Testis (tissue), 3 donors: Measurements from ENCODE around the gene APOLD1. TPM values are rescaled to one million over a fixed set of nuclear protein-coding genes. Genes with fewer than 3 reads are reported as not detected.

Experiments
- DNase-seq: peaks from one replicate; pipeline ENCODE4 v3.0.0-alpha.2; 2019
- H3K27ac ChIP-seq, 2 donors: fragments of 200-600 bp; sonication (generic); one replicate each; pipeline ENCODE4 v1.5.1; 2019
- H3K27me3 ChIP-seq: fragments of 200-600 bp; sonication (generic); one replicate; pipeline ENCODE4 v1.5.1; 2019
- H3K36me3 ChIP-seq: fragments of 200-600 bp; sonication (generic); one replicate; pipeline ENCODE4 v1.5.1; 2017; ENCODE audit warnings: low read depth; ENCODE audit errors: missing control alignments
- H3K4me1 ChIP-seq: fragments of 200-600 bp; sonication (generic); one replicate; pipeline ENCODE4 v1.5.1; 2019
- H3K4me3 ChIP-seq, 2 donors: fragments of 200-600 bp; sonication (generic); one replicate each; pipeline ENCODE4 v1.5.1; 2017 to 2019
- H3K9me3 ChIP-seq: fragments of 200-600 bp; sonication (generic); one replicate; pipeline ENCODE4 v1.5.1; 2017
- CTCF ChIP-seq, 3 experiments: fragments of 450-650 bp in 2 of 3; fragments of 200-600 bp in 1 of 3; sonication (generic) in 1 of 3; IDR thresholded peaks; one replicate each; pipeline ENCODE4 v1.5.1; 2016 to 2019; ENCODE audit warnings: antibody characterized with exemption in 3 of 3, mild to moderate bottlenecking in 2 of 3, moderate library complexity in 1 of 3
- POLR2A ChIP-seq: fragments of 450-650 bp; IDR thresholded peaks from one replicate; pipeline ENCODE4 v1.6.1; 2017; ENCODE audit warnings: antibody characterized with exemption, mild to moderate bottlenecking, moderate library complexity
- WGBS, 2 donors: methylation state at CpG; one replicate each; pipeline ENCODE4 v1.1.5; 2018; 5-methylcytosine and 5-hydroxymethylcytosine counted together
- intact Hi-C: fragments of 100-400 bp; cut with DNase I; formaldehyde crosslinking; loops from one replicate; pipeline ENCODE4 v1.15.1; 2023; ENCODE audit warnings: low total_unique reads
- polyA plus RNA-seq: library from polyadenylated mRNA; stranded (reverse); fragments of 350-450 nt; fragmentation: Illumina TruSeq; extraction: RNeasy Lipid Tissue Mini Kit (QIAGEN cat#74804); gene quantifications from one replicate; pipeline ENCODE4 v1.2.3, GENCODE V29; 2014; ENCODE audit warnings: low read depth, low replicate concordance; ENCODE audit not compliant: insufficient read depth
- total RNA-seq, 2 donors: library from RNA; depleted of rRNA; stranded (reverse); fragments of >200 nt; gene quantifications; one replicate each; pipeline ENCODE4 v1.2.3, GENCODE V29; 2016

APOLD1 gene
- total and polyA plus RNA-seq, 3 donors from 2014 or later = 8.2 to 9.7 (median 9.2) TPM

DNA sequence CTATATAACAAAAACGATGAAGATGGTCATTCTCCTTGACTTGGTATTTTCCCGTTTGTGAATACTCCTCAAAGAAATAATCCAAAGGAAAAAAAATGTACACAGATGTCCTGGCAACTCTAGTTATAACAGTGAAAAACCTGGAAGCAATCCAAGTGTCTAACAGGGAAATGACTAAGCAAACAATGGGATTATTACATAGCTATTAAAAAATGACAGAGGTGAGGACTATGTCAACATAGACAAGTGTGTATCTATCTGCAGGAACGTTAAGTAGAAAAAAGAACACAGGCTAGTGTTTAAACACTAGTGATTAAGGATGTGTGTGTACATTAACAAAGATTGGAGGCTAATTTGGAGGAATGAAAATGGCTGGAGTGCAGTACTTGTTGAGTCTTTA lies 5.9 kb upstream of the APOLD1 start:
- Histone ChIP-seq H3K27me3 (no peaks in the 10 kb centered on the region), H3K27ac (no peak overlapping the region), H3K4me1 (no peaks in the 10 kb centered on the region), H3K36me3 (no peaks in the 10 kb centered on the region), H3K4me3 (no peak overlapping the region), H3K9me3 (no peaks in the 10 kb centered on the region)
- WGBS, 2 donors = 31 to 33% methylated on average over 3 of the region's 3 CpGs
- TF ChIP-seq POLR2A (no peak), CTCF (IDR thresholded peaks at IDR 0.05) (no peak)
- intact Hi-C loops = no loop called here
- DNase-seq = no peak

GRCh38 chr12:12784116-12784515 lies 1.3 kb upstream of the APOLD1 start:
- no peak for DNase-seq
- no peaks in the 10 kb centered on the region for H3K9me3 ChIP-seq
- H3K4me3 ChIP-seq = no peak overlapping the region
- H3K4me1 ChIP-seq = peaks cover 18% of the 10 kb centered on the region
- WGBS, 2 donors = 88% methylated on average over 2 of the region's 2 CpGs
- TF ChIP-seq POLR2A (no peak), CTCF (IDR thresholded peaks at IDR 0.05) (no peak)
- intact Hi-C loops = no loop called here
- H3K27ac ChIP-seq = peak overlapping the region in 1 of 2 donors; percentile 68
- H3K27me3 ChIP-seq = no peaks in the 10 kb centered on the region
- no peaks in the 10 kb centered on the region for H3K36me3 ChIP-seq

- H3K4me1 ChIP-seq = peaks cover 21% of the 10 kb centered on the region
- H3K4me3 ChIP-seq = peak overlapping the region; percentile 67 to 71
- 12 to 19% methylated on average over 4 of the region's 4 CpGs for WGBS, 2 donors
- intact Hi-C loops = no loop called here
- no peaks in the 10 kb centered on the region for H3K36me3 ChIP-seq
- TF ChIP-seq POLR2A = no peak
- no peak for TF ChIP-seq CTCF (IDR thresholded peaks at IDR 0.05)
- peak overlapping the region; percentile 89 to 91 for H3K27ac ChIP-seq
- no peak for DNase-seq
- no peaks in the 10 kb centered on the region for H3K27me3 ChIP-seq
- H3K9me3 ChIP-seq = no peaks in the 10 kb centered on the region
These were observed 869 bp downstream of the APOLD1 start for GRCh38 chr12:12786351-12786705.

- peak overlapping the region; percentile 89 to 91 for H3K27ac ChIP-seq
- WGBS, 2 donors = 0 to 3% methylated on average over 7 to 50 of the region's 80 CpGs
- no peaks in the 10 kb centered on the region for H3K36me3 ChIP-seq
- peak overlapping the region; percentile 67 to 71 for H3K4me3 ChIP-seq
- peak; percentile 90 for DNase-seq
- TF ChIP-seq CTCF (IDR thresholded peaks at IDR 0.05) (peak in 1 of 3 experiments; percentile 30), POLR2A (no peak)
- H3K9me3 ChIP-seq = no peaks in the 10 kb centered on the region
- H3K27me3 ChIP-seq = no peaks in the 10 kb centered on the region
- intact Hi-C loops = no loop called here
- H3K4me1 ChIP-seq = peaks cover 23% of the 10 kb centered on the region
These were observed 1.5 kb downstream of the APOLD1 start for GRCh38 chr12:12786706-12787601.

- no peak for TF ChIP-seq POLR2A
- no peak for TF ChIP-seq CTCF (IDR thresholded peaks at IDR 0.05)
- intact Hi-C loops = no loop called here
- Histone ChIP-seq H3K27me3 (no peaks in the 10 kb centered on the region), H3K4me1 (peaks cover 34% of the 10 kb centered on the region), H3K27ac (peak overlapping the region; percentile 89 to 91), H3K9me3 (no peaks in the 10 kb centered on the region), H3K36me3 (no peaks in the 10 kb centered on the region), H3K4me3 (no peak overlapping the region)
- DNase-seq = no peak
- WGBS, 2 donors = 51 to 54% methylated on average over 6 of the region's 6 CpGs
These were observed 2.7 kb downstream of the APOLD1 start for GRCh38 chr12:12788131-12788530.
